Keratinocyte (primary cell): Measurements from ENCODE around the gene DAB1.
A peak's percentile ranks its signal among the peaks of the same experiment; 100 is the strongest.

Experiments
- CTCF ChIP-seq, 3 experiments: IDR thresholded peaks in 1 of 3; conservative IDR thresholded peaks in 1 of 3; optimal IDR thresholded peaks in 1 of 3; 2 replicates in 2 of 3; 3 replicates in 1 of 3; pipeline versions ENCODE3 to v1.5.1; 2011; ENCODE audit warnings: low read length in 3 of 3, mild to moderate bottlenecking in 3 of 3, moderate library complexity in 2 of 3, control low read depth in 1 of 3, inconsistent platforms in 1 of 3; ENCODE audit not compliant: insufficient read depth in 2 of 3; ENCODE audit errors: extremely low read depth in 1 of 3
- EZH2 ChIP-seq: IDR thresholded peaks from one replicate; pipeline ENCODE4 v1.6.1; 2012; ENCODE audit warnings: inconsistent platforms, mild to moderate bottlenecking, low read length, moderate library complexity

GRCh38 chr1:57422271-57423134, 1.4 kb downstream of the DAB1 start:
- peak in 1 of 3 experiments; percentile 21 for TF ChIP-seq CTCF (optimal IDR thresholded peaks at IDR 0.05 in 1 of 3, IDR thresholded peaks at IDR 0.05 in 1 of 3, conservative IDR thresholded peaks at IDR 0.05 in 1 of 3; ENCODE audit: extremely low read depth in 1 of 3, insufficient read depth in 2 of 3, low read length in 3 of 3)
- TF ChIP-seq EZH2, result peak; percentile 72
